ENCODE results near the gene TCP11L2.

DNA sequence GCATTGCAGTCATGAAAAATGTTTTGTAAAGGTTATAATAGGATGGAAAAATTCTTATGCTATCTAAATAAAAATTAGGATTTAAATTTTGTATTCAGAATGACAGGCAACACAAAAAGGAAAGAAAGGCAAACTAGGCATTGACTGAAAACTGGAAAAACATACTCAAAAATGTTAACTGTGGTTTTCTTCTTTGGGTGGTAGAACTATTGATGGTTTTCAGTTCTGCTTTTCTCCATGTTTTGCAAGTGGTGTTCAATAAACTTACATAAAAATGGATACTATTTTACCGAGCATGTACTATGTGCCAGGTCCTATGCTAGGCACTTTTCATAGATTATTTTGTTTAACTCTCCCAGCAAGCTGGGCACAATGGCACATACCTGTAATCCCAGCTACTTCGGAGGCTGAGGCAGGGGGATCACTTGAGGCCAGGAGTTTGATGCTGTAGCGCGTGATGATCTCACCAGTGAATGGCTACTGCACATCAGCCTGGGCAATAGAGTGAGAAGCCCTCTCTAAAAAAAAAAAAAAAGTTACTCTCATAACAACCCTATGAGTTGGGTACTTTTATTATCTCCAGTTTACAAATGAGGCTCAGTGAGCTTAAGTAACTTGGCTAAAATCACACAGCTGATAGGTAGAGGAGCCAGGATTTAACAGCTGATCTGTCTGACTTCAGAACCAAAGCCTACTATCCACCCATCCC is 26.3 kb upstream of the TCP11L2 start:
- TF ChIP-seq, protein P1, sequence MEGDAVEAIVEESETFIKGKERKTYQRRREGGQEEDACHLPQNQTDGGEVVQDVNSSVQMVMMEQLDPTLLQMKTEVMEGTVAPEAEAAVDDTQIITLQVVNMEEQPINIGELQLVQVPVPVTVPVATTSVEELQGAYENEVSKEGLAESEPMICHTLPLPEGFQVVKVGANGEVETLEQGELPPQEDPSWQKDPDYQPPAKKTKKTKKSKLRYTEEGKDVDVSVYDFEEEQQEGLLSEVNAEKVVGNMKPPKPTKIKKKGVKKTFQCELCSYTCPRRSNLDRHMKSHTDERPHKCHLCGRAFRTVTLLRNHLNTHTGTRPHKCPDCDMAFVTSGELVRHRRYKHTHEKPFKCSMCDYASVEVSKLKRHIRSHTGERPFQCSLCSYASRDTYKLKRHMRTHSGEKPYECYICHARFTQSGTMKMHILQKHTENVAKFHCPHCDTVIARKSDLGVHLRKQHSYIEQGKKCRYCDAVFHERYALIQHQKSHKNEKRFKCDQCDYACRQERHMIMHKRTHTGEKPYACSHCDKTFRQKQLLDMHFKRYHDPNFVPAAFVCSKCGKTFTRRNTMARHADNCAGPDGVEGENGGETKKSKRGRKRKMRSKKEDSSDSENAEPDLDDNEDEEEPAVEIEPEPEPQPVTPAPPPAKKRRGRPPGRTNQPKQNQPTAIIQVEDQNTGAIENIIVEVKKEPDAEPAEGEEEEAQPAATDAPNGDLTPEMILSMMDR (IDR thresholded peaks at IDR 0.05), result no peak
- TF ChIP-seq POLR2A (IDR thresholded peaks at IDR 0.05), result no peak

Measured in uterus (tissue), 2 donors.